ENCODE data around the gene RHOF.

DNA sequence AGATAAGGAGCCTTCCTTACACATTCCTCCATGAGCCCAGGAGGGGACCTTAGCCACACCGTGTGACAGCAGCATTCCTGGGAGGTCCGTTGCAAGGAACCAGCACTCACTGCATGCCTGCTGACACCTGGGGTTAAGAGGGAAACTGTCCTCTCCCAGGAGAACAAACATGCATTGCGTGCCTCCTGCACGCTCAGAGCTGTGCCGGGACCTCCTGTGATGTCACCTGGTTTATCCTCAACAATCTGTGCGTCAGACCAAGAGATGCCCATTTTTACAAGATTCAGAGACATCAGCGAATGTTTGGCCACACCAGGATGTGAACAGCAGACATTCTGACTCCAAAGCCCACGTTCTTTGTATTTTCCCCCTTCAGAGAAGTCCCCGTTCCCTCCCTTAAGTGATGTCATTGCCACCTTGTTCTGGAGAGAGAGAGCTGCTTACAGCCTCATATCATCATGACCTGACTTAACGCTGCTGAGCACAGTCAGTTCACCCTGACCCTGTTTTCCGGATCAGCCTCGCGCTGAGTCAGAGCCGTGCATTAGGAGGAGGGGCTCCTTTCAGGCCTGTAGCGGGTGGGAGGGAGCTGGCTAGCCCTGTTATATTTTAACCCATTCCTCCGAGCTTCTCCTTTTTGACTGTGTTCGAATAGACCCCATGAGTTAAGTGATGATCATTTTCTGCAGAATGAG is 44.8 kb downstream of the RHOF start:
- TF ChIP-seq, protein P1, sequence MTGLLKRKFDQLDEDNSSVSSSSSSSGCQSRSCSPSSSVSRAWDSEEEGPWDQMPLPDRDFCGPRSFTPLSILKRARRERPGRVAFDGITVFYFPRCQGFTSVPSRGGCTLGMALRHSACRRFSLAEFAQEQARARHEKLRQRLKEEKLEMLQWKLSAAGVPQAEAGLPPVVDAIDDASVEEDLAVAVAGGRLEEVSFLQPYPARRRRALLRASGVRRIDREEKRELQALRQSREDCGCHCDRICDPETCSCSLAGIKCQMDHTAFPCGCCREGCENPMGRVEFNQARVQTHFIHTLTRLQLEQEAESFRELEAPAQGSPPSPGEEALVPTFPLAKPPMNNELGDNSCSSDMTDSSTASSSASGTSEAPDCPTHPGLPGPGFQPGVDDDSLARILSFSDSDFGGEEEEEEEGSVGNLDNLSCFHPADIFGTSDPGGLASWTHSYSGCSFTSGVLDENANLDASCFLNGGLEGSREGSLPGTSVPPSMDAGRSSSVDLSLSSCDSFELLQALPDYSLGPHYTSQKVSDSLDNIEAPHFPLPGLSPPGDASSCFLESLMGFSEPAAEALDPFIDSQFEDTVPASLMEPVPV (CRISPR knock-in tag; IDR thresholded peaks at IDR 0.05), result no peak
- TF ChIP-seq, protein P2, sequence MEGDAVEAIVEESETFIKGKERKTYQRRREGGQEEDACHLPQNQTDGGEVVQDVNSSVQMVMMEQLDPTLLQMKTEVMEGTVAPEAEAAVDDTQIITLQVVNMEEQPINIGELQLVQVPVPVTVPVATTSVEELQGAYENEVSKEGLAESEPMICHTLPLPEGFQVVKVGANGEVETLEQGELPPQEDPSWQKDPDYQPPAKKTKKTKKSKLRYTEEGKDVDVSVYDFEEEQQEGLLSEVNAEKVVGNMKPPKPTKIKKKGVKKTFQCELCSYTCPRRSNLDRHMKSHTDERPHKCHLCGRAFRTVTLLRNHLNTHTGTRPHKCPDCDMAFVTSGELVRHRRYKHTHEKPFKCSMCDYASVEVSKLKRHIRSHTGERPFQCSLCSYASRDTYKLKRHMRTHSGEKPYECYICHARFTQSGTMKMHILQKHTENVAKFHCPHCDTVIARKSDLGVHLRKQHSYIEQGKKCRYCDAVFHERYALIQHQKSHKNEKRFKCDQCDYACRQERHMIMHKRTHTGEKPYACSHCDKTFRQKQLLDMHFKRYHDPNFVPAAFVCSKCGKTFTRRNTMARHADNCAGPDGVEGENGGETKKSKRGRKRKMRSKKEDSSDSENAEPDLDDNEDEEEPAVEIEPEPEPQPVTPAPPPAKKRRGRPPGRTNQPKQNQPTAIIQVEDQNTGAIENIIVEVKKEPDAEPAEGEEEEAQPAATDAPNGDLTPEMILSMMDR (CRISPR knock-in tag; IDR thresholded peaks at IDR 0.05), result no peak

Measured in HepG2 (cell line).